GM12875 (cell line): ENCODE measurements around the gene DUOX1.

Experiments
- H3K4me3 ChIP-seq: one replicate; pipeline ENCODE4 v1.5.1; 2011; ENCODE audit warnings: low read depth, low read length, control low read depth
- CTCF ChIP-seq: IDR thresholded peaks from 2 replicates; pipeline ENCODE4 v1.5.1; 2011; ENCODE audit warnings: low read depth, mild to moderate bottlenecking, control low read depth, inconsistent platforms, low read length, moderate library complexity, borderline replicate concordance; ENCODE audit not compliant: insufficient read depth

DUOX1 gene

DNA sequence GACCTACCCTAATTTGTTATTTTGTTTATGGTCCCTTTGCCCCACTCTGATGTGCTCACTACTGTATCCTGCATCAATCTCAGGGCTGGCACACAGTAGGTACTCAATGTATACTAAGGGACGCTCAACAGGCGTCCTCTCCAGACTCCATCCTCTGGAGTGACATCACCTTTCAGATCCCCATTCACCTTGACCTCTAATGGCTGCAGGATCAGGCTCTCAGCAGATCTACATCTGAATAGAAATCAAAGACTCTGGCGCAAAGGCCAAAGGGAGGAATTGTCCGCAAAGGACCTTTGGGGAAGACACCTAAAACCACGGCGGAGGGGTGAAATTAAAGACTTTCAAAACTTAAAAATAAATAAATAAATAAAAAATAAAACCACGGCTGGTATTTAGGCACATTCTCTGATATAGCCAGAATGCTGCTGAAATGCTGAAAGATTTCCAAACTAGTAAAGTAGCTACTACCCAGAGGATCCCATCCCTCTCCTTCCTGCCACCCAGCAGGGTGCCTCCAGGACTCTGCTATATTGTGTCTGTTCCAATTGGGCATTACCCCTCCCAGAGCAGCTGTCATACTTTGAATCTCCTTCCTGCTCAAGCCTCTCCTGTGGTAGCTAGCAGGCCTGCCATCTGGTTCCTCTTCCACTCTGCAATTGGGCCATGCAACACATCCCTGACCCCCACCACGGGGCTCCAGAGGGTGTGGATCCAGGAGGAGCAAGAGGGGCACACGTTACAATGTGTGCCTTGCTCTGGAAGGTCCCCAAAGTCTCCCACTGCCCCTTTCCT lies 51.9 kb downstream of the DUOX1 start:
- H3K4me3 ChIP-seq, result no peak overlapping the region
- TF ChIP-seq CTCF, result no peak

DNA sequence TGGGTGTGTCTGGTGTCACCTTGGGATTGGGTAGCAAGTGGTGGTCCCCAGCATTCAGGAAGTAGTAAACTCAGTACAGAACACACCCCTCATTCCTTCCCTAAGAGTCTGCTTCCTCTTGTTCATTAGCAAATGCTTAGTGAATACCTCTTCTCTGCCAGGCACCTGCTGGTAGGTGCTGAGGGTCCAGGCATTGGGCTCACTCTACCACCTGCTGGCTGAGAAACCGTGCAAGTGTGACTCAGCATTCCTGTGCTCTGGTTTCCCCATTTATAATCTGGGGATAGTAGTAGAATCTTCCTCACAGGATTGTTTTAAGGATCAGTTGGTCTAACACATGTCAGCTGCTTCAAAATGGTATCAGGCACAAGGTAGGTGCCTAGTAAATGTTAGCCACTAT lies 53.2 kb downstream of the DUOX1 start:
- H3K4me3 ChIP-seq, result no peak overlapping the region
- TF ChIP-seq CTCF, result no peak

DNA sequence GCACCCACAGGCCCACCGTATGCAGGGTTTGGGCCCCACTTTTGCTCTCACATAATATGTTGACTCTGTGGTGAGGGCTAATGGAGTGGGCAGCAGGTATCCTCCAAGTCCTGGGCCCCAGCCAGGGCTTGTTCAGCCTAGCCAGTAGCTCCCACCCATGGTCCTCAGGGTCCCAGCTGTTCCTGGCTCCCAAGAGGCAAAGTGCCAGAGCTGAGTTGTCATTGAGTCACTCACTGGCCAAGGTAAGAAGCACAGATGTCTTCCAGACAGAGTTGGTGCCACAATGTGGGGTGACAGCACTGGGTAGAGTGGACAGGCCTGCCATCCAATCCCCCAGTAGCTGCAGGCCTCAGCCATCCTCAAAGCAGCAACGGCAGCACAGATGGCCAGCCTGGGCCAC lies 53.7 kb downstream of the DUOX1 start:
- H3K4me3 ChIP-seq, result no peak overlapping the region
- TF ChIP-seq CTCF, result no peak

DNA sequence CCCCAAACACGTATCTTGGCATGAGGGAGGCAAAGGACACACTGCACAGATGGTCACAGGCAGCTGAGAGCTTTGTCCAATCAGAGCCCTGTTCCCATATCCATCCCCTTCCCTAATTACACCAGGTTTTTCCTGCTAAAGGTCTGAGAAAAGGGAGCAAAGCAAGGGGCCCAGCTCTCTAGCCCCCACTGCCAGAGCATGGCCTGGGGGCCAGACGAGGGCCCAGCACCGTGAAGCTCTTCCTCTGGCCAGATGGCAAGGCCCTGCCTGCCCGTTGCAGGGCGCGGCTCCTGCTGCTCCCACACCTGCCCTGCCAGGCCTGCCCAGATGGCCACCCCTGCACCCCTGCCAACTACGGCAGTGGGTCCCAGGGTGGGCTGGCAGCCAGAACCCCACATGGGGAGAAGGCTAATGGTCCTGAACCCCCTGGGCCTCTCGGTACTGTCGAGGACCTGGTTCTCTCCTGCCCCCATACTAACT lies 54.8 kb downstream of the DUOX1 start:
- no peak for TF ChIP-seq CTCF

GRCh38 chr15:45185069-45185779 lies 55.4 kb downstream of the DUOX1 start:
- TF ChIP-seq CTCF, result no peak
- H3K4me3 ChIP-seq, result no peak overlapping the region

More for the DNA sequence above, 54.8 kb downstream of the DUOX1 start:
- no peak overlapping the region for H3K4me3 ChIP-seq

- H3K4me3 ChIP-seq, result no peak overlapping the region
- no peak for TF ChIP-seq CTCF
Observed at GRCh38 chr15:45185903-45186770, 56.3 kb downstream of the DUOX1 start.
